SK-N-MC (cell line): ENCODE results near the gene ICAM1.

Experiments used
- EZH2 ChIP-seq: fragments of 200-600 bp; sonication (generic); IDR thresholded peaks from one replicate; pipeline ENCODE4 v1.6.1; 2017; ENCODE audit warnings: antibody characterized with exemption
- FOXP2 ChIP-seq: optimal IDR thresholded peaks from 2 replicates; pipeline ENCODE3; 2011; ENCODE audit warnings: mild to moderate bottlenecking, moderate library complexity; ENCODE audit not compliant: insufficient read depth; ENCODE audit errors: extremely low read length, control extremely low read depth
- POLR2AphosphoS5 ChIP-seq: IDR thresholded peaks from 2 replicates; pipeline ENCODE4 v1.6.1; 2012; ENCODE audit warnings: mild to moderate bottlenecking, low read depth, low read length, borderline replicate concordance

DNA sequence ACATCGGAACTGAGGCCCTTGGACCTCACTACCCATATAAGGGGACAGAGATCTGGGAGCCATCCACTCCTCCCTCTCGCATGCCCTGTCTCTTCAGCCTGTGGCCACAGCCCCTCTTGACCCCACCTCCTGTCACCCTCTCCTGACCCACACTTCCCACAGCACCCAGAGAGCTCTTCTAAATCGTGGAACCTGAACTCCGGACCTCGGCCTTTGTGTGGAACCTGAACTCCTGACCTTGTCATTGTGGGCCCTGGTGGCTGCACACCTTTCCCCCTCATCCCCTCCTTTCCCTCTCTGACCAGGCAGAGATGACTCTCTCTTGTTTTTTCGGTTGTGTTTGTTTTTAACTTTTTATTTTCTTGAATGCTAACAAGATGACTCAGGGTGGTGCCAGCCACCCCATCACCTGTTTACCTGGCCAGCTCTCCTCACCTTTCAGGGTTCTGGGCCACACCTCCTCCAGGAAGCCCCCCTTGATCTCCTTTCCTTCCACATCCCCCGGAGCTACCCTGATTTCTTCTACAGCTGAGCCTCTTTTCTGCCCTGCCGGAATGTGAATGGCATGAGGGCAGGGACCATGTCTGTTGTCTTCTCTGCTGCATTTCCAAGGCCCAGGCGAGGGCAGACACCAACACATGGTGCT is 13.8 kb upstream of the ICAM1 start:
- TF ChIP-seq POLR2AphosphoS5: no peak
- TF ChIP-seq EZH2: no peak
- no peak for TF ChIP-seq FOXP2
